GM21528 (cell line): ENCODE measurements around the gene SMIM24.
"Not testable (repeated sequence)": the region's sequence is repeated elsewhere in the genome, so short reads cannot be mapped to it uniquely, and the experiment has no call there.

ENCODE experiments used
- ATAC-seq: cut with Tn5 transposase; IDR thresholded peaks from one replicate; pipeline ENCODE4 v1.9.1; 2021; ENCODE audit warnings: mild to moderate bottlenecking, moderate library complexity; ENCODE audit not compliant: unreplicated experiment, low FRiP score

SMIM24 gene

DNA sequence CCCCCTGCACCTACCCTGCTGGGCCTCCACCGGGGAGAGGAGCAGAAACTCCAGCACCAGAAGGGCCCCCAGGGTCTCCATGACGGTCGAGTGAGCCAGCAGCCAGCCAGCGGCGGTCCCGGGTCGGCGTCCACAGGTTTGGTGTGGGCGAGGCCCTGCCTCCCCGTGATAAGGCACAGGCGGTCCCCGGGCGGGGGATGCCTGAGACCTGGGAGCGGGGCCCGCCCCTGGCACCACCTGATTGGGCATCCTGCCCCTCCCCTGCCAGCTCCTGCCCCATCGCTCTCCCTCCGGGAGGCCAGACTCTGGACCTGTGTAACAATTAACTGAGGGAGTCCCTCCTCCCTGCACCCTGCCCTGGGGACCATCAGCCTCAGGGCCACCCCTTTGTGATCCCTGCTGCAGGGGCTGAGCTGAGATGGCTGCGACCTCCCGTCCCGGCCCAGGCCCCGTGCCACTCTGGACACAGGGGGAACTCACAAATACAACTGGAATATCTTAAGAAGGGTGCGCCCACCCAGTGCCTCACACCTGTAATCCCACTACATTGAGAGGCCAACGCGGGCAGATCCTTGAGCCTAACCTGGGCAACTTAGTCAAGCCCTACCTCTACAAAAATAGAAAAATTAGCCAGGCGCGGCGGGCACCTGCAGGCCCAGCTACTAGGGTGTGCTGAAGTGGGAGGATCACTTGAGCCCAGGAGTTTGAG lies at the start of gene SMIM24:
SMIM24 (minus strand) TSS at position 143 of the 709 bp plus-strand sequence; CDS start at position 81, 62 bp downstream.
- no peak for ATAC-seq

DNA sequence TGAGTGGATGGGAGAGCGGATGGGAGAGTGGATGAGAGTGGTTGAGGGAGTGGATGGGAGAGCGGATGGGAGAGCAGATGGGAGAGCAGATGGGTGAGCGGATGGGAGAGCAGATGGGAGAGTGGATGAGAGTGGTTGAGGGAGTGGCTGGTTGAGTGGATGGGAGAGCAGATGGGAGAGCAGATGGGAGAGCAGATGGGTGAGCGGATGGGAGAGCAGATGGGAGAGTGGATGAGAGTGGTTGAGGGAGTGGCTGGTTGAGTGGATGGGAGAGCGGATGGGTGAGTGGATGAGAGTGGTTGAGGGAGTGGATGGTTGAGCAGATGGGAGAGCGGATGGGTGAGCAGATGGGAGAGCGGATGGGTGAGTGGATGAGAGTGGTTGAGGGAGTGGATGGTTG lies 49.0 kb upstream of the SMIM24 start:
- not testable (repeated sequence) for ATAC-seq

DNA sequence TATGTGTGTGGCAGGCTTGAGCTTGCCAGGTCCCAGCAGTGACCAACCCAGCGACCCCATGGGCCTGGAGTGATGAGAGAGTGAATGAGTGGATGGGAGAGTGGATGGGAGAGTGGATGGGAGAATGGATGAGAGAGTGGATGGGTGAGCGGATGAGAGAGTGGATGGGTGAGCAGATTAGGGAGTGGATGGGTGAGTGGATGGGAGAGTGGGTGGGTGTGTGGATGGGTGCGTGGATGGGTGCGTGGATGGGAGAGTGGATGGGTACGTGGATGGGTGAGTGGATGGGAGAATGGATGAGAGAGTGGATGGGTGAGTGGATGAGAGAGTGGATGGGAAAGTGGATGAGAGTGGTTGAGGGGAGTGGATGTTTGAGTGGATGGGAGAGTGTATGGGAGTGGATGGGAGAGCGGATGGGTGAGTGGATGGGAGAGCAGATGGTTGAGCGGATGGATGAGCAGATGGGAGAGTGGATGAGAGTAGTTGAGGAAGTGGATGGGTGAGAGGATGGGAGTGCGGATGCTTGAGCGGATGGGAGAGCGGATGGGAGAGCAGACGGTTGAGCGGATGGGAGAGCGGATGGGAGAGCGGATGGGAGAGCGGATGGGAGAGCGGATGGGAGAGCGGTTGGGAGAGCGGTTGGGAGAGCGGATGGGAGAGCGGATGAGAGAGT lies 48.4 kb upstream of the SMIM24 start:
- ATAC-seq = no peak

DNA sequence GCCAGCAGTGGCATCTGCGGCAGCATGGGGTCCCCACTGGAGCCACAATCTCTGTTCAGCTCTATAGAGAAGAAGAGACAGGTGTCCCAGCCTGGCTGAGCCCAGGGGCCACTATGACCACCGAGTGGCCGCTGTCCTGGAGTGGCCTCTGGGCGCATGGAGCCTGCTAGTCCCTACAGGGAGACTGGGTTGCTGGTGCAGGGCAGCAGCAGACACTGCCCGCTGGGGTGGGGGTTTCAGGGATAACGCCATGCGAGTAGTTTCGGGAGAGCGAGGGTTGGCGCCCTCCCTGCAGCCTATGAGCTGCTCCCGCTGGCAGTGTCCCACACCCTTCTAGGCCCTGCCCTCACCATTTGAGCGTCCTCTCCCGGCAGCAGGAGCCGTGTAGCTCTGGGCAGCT lies 47.8 kb upstream of the SMIM24 start:
- ATAC-seq = no peak

DNA sequence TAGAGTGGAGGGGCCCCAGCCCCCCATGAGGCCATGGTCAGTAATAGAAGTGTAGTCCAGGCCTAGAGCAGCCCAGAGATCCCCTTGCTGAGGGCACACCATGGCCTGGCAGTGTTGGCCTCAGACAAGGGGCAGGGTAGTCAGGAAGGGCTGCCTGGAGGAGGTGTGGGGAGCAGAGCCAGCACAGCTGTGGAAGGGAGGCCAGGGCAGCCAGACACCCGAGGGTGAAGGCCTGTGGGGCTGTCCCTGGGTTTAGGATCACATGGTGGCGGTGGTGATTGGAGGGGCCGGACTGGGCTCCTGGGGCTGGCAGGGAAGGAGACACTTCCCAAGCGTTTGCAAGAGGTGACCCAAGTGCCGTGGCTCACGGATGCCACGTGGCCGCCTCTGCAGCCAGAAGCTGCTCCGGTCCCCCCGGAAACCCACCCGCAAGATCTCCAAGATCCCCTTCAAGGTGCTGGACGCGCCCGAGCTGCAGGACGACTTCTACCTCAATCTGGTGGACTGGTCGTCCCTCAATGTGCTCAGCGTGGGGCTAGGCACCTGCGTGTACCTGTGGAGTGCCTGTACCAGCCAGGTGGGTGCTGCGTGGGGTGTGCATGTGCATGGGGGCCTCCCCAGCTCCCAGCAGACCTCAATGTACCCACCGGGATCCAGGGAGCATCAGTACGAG lies 47.0 kb upstream of the SMIM24 start:
- no peak for ATAC-seq

DNA sequence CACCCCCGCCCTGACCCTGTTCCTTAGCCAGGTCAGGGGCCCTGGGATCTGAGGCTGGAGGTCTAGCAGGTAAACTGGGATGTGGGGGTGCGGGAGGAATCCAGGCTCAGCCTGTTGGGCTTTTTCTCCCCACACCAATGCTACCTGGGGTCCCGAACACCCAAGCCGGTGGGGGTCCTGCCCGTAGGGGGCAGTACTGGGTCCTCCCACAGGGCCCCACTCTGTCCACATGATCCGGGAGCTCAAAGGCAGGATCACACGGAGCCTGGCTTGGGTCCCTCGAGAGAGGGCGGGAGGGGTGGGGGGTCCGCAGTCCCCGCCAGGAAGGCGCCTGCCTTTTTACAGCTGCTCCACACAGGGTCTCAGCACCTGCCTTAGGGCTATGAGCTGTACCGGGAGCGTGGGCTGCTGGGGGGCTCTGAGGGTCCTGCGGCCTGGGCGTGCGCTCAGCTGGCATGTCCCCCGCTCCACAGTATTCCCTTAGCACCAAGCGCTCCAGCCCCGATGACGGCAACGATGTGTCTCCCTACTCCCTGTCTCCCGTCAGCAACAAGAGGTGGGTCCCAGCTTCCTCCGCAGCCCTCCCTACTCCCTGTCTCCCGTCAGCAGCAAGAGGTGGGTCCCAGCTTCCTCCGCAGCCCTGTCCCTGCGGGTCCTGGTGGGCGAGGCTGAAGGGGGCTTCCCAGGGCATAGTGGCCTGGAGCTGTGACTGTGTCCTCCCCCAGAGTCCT lies 46.3 kb upstream of the SMIM24 start:
- ATAC-seq = no peak

DNA sequence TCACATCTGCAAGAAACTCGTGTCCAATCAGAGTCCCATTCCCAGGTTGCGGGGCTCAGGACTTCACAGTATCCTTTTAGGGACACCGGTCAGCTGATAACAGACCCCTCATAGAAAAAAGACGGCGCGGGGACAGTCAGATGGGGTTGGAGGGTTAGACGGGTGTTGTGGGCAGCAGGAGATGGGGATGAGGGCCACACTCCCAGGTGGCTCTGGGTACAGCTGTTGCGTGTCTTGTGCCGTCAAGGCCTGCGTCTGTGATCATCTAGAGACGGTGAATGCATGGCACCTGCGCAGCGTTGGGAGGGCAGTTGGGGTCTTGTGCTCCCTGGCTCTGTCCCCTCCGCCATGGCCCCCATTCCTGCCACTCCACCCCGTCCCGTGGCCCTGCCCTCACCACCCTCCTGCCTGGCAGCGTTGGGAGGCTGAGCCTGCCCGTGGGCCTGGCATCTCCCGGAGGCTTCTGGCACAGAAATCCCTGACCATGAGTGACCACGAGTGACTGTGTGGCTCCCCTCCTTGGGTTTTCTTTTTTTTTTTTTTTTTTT lies 44.7 kb upstream of the SMIM24 start:
- ATAC-seq = no peak

DNA sequence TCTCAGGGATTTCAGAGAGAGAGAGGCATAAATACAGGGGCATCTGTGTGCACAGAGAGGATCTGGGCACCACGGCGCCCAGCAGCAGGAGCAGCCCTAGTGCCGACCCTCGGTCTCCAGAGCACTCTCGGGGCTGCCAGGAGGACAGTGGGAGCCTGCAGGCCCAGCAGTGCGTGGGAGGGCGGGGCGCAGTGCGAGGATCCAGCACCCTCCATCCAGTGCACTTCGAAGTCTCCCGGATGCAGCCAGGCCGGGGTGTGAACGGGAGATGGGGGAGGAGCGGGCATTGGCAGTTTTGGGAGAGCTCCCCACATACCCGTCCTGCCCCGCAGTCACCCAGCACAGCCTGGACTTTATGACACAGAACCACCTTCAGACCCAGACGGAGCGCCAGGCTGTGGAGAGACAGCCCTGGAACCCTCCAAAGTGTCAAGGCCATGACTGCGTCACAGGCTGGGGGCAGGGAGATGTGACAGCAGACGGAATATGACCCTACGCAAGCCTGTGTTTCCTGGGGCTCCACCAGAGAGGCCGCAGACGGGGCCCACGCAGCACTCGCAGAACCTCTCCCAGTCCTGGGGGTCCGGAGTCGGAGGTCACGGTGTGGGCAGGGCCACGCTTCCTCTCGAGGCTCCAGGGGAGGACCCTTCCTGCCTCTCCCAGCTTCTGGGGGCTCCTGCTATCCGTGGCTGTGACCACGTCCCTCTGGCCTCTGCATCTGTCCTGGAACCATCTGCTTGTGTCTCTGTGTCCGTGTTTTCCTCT lies 43.9 kb upstream of the SMIM24 start:
- no peak for ATAC-seq

DNA sequence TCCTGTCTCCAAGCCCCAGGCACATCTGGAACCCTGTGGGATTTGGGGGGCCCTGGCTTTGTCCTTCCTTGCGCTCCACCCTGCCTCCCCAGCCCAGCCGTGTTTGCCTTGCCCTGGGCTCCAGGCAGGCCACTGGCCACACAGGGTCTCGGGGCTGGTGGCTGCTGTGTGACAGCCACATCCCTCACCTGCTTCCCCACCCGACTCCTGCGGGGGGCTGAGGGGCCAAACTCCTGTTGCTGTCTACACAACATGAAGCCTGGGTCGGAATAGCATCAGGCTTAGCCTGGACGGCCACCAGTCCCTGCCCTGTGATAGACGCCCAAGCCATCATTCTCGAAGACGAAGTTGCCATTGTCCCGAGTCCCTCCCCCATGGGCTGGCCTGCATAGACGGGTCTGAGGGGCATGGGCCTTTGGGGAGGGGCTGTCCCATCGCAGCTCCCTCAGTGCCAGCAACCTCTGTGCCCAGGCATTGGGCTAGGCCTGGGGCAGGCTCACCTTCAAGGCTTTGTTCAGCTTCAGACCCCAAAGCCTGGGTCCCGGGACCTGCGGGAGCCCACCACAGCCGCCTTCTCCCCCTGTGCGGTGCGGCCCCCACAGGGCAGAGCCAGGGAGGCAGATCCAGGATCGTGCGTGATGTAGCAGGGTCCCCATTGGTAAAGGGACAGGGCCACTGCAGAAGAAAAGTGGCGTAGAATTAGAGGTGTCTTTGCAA lies 43.2 kb upstream of the SMIM24 start:
- ATAC-seq = no peak

DNA sequence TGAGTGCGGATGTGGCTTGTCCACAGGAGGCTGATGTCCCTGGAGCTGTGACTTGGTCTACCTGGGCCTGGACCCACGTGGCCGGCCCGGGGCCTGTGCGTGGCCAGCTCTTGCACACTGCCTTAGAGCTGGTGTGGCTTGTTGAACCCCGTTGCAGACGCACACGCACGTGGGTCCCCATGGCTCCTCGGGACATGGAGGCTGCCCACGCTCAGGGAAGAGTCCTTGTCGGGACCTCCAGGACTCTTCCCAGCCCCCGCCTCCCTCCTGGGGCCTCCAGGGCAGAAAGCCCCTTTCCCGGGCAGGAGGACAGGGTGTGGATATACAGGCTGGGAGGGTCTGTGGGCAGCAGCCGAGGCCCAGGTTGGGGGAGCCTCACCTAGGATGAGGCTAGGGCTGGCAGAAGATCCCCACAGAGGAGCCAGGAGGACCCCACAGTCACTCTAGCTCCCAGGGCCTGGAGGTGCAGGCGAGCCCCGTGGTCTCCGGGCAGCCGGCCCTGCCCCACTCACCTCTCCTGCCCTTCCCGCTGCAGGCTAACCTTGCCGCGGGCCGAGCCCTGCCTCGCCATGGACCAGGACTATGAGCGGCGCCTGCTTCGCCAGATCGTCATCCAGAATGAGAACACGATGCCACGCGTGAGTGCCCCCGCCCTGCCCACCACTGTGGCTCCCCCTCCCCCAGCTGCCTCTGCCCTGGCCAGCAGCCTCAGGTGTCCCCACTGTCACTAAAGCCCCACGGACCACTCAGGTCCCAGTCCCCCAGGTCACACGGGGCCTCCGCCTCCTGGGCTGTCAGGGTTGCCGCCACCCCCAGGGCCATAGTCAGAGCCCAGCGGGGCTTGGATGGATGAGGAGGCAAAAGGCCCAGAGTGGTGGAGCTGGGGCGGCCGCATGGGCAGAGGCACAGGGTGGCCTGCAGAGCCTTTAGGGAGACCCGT lies 42.4 kb upstream of the SMIM24 start:
- no peak for ATAC-seq

DNA sequence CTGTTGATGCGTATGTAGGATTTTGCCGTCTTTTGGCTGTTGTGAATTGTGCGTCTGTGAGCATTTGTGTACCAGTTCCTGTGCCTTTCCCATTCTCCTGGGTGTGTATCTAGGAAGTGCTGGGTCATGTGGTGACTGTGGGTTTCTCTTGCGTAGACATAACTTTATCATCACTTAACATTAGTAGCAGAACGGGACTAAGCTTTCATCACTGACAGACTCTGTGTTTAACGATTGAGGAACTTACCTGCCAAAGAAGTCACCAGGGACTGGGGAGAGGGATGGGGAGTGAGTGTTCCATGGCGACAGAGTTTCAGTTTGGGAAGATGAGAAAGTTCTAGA lies 40.8 kb upstream of the SMIM24 start:
- ATAC-seq = no peak

DNA sequence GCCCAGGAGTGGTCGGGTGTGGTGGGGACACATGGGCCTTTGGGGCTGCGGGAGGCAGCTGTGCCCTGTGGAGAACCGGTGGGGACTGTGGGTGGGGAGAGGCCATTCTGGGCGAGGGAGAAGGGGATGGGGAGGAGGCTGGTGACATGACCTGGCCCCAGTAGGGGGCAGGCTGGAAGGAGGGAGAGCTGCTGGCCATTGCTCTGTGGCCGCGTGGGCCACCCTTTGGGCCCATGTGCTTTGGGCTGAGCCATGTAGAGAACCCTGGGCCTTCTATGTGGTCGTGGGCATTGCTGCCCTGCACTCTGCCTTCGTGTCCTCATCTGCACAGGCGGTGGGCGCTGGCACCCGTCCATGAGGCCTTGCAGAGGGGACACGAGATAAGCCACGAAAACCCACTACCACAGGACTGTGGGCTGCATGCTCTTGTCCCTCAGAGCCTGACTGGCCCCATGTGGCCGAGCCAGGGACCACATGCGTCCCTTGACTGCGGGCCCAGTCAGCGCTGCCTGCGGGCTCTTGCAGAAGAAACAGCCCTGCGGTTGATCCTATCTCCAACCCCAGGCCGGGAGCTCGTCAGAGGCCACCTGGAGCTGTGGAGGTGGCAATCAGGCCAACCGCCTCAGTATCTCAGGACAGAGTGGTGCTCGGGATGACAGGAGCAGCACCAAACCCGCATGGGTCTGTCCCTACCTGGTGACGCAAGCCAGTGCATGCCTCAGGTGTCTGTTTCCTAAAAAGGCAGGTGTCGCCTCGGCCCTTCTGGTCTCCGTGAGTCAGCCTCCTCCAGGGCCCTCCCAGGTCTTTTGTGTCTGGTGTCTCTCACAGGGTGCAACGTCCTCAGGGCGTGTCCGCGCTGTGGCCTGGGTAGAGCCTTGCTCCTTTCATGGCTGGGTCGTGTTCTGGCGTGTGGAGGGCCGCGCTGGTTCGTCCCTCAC lies 40.1 kb upstream of the SMIM24 start:
- ATAC-seq = no peak

DNA sequence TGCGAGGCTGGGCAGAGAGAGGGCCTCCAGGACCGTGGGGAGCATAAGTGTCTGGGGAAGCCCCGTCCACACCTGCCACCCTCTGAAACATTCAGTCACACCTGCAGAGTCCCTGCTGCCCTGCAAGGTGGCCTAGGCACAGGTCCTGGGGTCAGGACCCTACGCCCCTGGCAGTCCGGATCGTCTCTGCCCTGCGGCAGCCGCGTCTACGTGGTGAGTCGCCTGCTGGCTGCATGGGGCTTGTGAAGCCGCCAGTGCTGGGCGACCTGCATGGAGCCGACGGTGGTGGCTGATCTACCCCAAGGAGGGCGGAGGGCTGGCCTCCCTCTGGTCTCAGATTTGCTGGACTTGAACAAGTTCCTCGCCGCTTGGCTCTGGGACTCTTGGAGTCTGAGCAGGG lies 38.8 kb upstream of the SMIM24 start:
- no peak for ATAC-seq

DNA sequence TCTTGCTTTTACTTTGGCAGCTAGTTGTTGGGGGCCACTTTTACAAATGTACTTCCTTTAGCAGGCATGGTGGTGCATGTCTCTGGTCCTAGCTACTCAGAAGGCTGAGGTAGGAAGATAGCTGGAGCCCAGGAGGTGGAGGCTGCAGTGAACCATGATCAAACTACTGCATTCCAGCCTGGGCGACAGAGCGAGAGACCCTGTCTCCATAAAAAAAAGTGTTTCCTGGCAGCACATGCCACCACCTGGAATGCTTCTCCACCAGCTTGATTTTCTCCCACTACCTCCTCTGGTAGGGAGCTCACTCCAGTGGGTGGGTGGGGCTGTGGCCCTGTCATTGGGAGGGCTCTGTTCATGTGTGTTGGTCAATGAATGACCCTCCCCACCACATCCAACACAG lies 38.3 kb upstream of the SMIM24 start:
- ATAC-seq = no peak

DNA sequence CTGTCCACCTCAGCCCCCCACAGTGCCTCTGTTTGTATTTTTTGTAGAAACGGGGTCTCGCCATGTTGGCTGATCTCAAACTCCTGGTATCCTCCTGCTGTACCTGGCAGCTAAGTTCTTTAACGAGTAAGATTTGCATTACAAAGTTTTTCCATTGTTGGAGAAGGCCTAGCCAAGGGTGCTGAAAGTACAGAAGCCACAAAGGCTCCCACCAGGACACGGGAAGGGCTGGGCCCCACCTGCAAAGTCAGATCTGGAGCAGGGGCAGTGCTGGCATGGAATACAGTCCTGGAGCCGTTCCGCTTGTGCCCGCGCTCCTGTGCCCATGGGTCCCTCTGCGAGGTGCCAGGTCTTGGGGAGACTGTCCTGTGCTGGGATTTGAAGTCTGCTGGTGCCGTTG lies 37.9 kb upstream of the SMIM24 start:
- no peak for ATAC-seq

DNA sequence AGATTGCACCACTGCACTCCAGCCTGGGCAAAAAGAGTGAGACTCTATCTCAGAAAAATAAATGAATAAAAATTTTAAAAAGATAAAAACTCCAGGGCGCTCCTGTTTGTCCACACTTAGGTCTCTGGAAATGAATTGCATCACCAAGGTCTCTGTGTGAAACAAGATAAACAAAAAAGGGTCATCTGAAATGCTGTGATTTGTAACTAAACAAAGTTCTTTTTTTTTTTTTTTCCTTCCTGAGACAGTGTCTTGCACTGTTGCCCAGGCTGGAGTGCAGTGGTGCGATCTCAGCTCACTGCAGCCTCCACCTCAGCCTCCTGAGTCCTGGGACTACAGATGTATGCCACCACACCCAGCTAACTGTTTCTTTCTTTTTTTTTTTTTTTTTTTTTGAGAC lies 37.3 kb upstream of the SMIM24 start:
- ATAC-seq = no peak

DNA sequence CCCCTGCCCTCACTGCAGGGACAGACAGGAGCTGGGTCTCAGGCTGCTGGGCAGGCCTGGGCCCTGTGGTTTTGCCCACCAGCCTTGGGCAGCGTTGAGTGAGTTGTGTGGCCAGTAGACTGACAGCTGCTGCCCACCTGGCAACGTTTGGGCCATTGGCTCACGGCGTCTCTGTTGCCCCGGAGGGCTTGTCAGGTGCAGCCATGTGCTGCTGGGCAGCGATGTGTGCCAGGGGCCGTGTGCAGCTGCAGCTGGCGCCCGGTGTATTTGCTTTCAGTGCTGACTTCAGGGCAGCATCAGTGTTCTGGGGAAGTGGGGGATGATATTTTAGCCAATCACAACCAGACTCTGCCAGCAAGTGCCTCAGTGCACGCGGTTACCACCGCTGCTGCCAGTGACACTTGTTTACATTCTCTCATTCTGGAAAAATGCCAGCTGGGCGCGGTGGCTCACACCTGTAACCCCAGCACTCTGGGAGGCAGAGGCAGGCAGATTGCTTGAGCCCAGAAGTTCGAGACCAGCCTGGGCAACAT lies 36.4 kb upstream of the SMIM24 start:
- ATAC-seq = no peak
